Measurements from ENCODE around the gene GRK5.
A peak's percentile ranks its signal among the peaks of the same experiment; 100 is the strongest.
"Not testable (repeated sequence)": the region's sequence is repeated elsewhere in the genome, so short reads cannot be mapped to it uniquely, and the experiment has no call there.

The GRK5 gene

DNA sequence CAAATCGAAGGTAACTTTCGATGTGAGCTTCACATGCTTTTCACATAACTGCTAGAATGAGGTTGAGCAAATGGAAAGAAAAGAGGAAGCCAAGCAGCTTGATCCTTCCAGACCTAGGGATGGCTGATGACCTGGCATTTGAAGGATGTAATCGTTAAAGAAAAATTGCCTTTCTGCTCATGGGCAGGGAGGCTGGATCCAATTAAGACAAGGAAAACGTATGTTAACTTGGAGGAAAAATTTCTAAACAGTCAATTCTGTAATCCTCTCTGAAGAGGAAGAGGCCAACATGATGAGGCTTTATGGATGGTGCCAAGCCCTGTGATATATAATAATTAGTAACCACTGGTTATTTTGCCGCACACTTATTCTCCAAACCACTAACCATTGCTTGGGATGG is 12.5 kb downstream of the GRK5 start:
- Histone ChIP-seq H3K36me3 (ENCODE audit: control insufficient read depth in 5 of 5, insufficient read depth in 5 of 5, low read length in 5 of 5) (no peaks in the 10 kb centered on the region), H3K4me1 (ENCODE audit: control insufficient read depth in 5 of 5, insufficient read depth in 5 of 5, low read length in 5 of 5) (peaks cover 6 to 51% (median 35%) of the 10 kb centered on the region in 5 donors), H3K27me3 (ENCODE audit: control insufficient read depth in 5 of 5, insufficient read depth in 4 of 5, low read length in 5 of 5) (no peaks in the 10 kb centered on the region), H3K9ac (ENCODE audit: low read length in 5 of 5) (no peak overlapping the region), H3K9me3 (ENCODE audit: control insufficient read depth in 5 of 5, low read length in 5 of 5) (no peaks in the 10 kb centered on the region), H3K27ac (ENCODE audit: low read depth, low read length) (no peak overlapping the region), H3K4me3 (ENCODE audit: low read depth in 1 of 5, low read length in 5 of 5) (no peak overlapping the region)

DNA sequence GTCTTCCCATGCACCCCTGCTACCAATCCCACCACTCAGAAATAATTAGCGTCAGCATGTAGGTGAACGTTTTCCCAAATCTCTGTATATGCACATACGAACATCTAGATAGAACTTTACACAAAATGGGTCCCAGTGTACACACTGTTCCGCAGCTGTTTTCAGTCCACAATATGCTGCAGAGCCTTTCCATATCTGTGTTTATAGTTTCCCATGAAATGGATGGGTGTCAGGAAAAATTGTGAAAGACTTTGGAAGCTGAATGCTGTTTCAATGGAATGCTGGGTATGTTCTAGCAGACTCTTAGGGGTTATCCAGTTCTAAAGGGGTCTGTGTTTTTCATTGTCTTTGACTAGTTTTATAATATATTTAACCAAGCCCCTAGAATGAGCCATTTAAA is 13.8 kb downstream of the GRK5 start:
- Histone ChIP-seq H3K4me3 (ENCODE audit: low read depth in 1 of 5, low read length in 5 of 5) (peak overlapping the region in 1 of 5 donors; percentile 27), H3K9ac (ENCODE audit: low read length in 5 of 5) (no peak overlapping the region), H3K27ac (ENCODE audit: low read depth, low read length) (peak overlapping the region; percentile 49), H3K4me1 (ENCODE audit: control insufficient read depth in 5 of 5, insufficient read depth in 5 of 5, low read length in 5 of 5) (peaks cover 6 to 47% (median 35%) of the 10 kb centered on the region in 5 donors), H3K27me3 (ENCODE audit: control insufficient read depth in 5 of 5, insufficient read depth in 4 of 5, low read length in 5 of 5) (no peaks in the 10 kb centered on the region), H3K9me3 (ENCODE audit: control insufficient read depth in 5 of 5, low read length in 5 of 5) (no peaks in the 10 kb centered on the region), H3K36me3 (ENCODE audit: control insufficient read depth in 5 of 5, insufficient read depth in 5 of 5, low read length in 5 of 5) (no peaks in the 10 kb centered on the region)

DNA sequence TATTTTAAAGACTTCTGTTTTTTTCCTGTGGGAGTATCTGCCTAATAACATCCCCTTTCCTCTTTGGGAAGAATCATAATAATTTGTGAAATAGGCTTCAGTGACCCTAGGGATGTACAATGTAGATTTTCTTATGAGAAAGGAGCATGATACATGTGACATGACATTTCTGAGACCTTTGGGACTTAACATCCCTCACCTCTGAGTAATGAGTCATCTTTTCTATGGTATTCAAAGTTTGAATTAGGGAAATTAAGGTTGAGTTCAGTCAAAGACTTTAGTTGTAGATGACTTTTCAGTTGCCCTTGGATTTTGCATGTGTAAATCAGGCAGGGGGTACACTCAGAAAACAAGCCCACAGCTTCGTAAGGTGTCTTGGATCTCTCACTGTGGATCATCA is 14.3 kb downstream of the GRK5 start:
- Histone ChIP-seq H3K27me3 (ENCODE audit: control insufficient read depth in 5 of 5, insufficient read depth in 4 of 5, low read length in 5 of 5) (no peaks in the 10 kb centered on the region), H3K4me3 (ENCODE audit: low read depth in 1 of 5, low read length in 5 of 5) (no peak overlapping the region), H3K9ac (ENCODE audit: low read length in 5 of 5) (no peak overlapping the region), H3K36me3 (ENCODE audit: control insufficient read depth in 5 of 5, insufficient read depth in 5 of 5, low read length in 5 of 5) (no peaks in the 10 kb centered on the region), H3K4me1 (ENCODE audit: control insufficient read depth in 5 of 5, insufficient read depth in 5 of 5, low read length in 5 of 5) (peaks cover 6 to 47% (median 35%) of the 10 kb centered on the region in 5 donors), H3K9me3 (ENCODE audit: control insufficient read depth in 5 of 5, low read length in 5 of 5) (no peaks in the 10 kb centered on the region), H3K27ac (ENCODE audit: low read depth, low read length) (peak overlapping the region; percentile 49)

DNA sequence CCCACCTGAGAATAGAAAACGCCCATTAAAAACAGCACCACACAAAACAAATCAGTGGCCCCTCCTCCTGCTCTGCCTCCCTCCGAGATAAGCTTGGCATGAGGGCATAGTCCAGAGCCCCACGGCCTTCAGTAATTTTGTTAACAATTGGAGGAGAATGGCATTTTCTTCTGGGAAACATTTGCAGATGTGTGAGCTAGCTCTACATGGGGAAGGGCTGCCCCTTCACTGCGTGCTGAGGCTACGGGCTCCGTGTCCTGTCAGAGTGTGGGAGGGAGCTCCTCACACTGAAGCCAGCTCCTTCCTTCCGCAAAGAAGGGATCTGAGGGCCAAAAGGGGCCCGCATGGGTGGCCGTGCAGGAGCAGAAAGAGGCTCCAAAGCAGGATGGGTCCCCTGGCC is 15.2 kb downstream of the GRK5 start:
- peaks cover 6 to 43% (median 34%) of the 10 kb centered on the region in 5 donors for H3K4me1 ChIP-seq (ENCODE audit: control insufficient read depth in 5 of 5, insufficient read depth in 5 of 5, low read length in 5 of 5)
- H3K4me3 ChIP-seq (ENCODE audit: low read depth in 1 of 5, low read length in 5 of 5) = no peak overlapping the region
- H3K9ac ChIP-seq (ENCODE audit: low read length in 5 of 5) = peak overlapping the region in 1 of 5 donors; percentile 3
- H3K27ac ChIP-seq (ENCODE audit: low read depth, low read length) = peak overlapping the region; percentile 49
- H3K27me3 ChIP-seq (ENCODE audit: control insufficient read depth in 5 of 5, insufficient read depth in 4 of 5, low read length in 5 of 5) = no peaks in the 10 kb centered on the region
- H3K36me3 ChIP-seq (ENCODE audit: control insufficient read depth in 5 of 5, insufficient read depth in 5 of 5, low read length in 5 of 5) = no peaks in the 10 kb centered on the region
- H3K9me3 ChIP-seq (ENCODE audit: control insufficient read depth in 5 of 5, low read length in 5 of 5) = no peaks in the 10 kb centered on the region

DNA sequence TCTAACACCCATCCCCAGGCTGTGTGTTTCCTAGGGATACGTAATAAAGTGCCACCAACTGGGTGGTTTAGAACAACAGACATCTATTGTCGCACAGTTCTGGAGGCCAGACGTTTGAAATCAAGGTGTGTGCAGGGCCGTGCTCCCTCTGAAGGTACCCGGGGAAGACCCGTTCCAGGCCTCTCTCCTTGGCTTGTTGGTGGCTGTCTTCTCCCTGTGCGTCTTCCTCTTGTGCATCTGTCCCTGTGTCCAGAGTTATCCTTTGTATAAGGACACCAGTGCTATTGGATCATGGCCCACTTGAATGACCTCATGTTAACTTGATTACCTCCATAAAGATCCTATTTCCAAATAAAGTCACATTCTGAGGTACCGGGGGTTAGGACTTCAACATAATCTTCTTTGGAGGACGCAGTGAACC is 15.6 kb downstream of the GRK5 start:
- Histone ChIP-seq H3K36me3 (ENCODE audit: control insufficient read depth in 5 of 5, insufficient read depth in 5 of 5, low read length in 5 of 5) (no peaks in the 10 kb centered on the region), H3K4me1 (ENCODE audit: control insufficient read depth in 5 of 5, insufficient read depth in 5 of 5, low read length in 5 of 5) (peaks cover 6 to 39% (median 29%) of the 10 kb centered on the region in 5 donors), H3K4me3 (ENCODE audit: low read depth in 1 of 5, low read length in 5 of 5) (no peak overlapping the region), H3K9ac (ENCODE audit: low read length in 5 of 5) (peak overlapping the region in 1 of 5 donors; percentile 3), H3K27ac (ENCODE audit: low read depth, low read length) (no peak overlapping the region), H3K9me3 (ENCODE audit: control insufficient read depth in 5 of 5, low read length in 5 of 5) (no peaks in the 10 kb centered on the region), H3K27me3 (ENCODE audit: control insufficient read depth in 5 of 5, insufficient read depth in 4 of 5, low read length in 5 of 5) (no peaks in the 10 kb centered on the region)

DNA sequence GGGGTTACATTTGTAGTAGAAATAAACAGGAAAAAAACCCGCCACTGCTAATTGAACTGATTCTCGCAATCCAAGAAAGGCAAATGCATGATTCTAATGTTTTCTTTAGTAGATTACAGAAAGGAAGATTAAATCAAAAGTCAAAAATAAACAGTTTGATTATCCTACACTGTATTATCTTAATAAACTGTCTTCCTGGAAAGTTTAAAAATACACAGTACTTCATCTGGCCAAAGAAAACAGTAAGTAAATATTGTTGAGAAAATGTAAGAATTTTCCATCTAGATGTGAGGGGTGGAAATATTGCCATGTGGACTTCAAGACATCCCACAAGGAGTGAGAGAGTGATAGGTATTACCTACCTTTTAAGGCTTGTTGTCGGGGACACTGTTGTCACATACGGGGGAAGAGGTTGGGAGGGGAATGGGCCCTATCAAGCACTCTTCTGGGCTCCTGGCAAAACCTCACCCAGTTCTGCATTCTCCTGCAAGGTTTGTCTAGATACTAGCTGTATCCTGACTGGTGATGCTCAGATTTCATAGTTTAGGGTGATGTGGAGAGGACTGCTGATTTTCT is 17.8 kb downstream of the GRK5 start:
- Histone ChIP-seq H3K9me3 (ENCODE audit: control insufficient read depth in 5 of 5, low read length in 5 of 5) (no peaks in the 10 kb centered on the region), H3K4me1 (ENCODE audit: control insufficient read depth in 5 of 5, insufficient read depth in 5 of 5, low read length in 5 of 5) (peaks cover 3 to 23% (median 22%) of the 10 kb centered on the region in 5 donors), H3K36me3 (ENCODE audit: control insufficient read depth in 5 of 5, insufficient read depth in 5 of 5, low read length in 5 of 5) (no peaks in the 10 kb centered on the region), H3K4me3 (ENCODE audit: low read depth in 1 of 5, low read length in 5 of 5) (no peak overlapping the region), H3K27me3 (ENCODE audit: control insufficient read depth in 5 of 5, insufficient read depth in 4 of 5, low read length in 5 of 5) (no peaks in the 10 kb centered on the region), H3K9ac (ENCODE audit: low read length in 5 of 5) (no peak overlapping the region), H3K27ac (ENCODE audit: low read depth, low read length) (no peak overlapping the region)

DNA sequence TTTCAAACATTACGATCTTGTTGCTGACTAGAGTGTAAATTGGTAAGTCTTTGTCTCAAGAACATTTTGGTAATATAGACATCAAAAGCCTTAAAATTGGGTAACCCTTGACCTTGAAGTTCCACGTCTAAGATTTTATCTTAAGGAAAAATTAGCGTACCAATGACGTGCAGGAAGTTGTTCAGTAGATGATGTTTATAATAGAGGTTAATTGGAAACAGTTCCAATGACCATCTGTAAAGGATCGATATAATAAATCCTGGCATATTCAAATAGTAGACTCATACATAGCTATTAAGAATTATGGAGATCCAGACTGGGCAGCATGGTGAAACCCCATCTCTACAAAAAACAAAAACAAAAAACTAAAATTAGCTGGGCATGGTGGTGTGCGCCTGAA is 20.5 kb downstream of the GRK5 start:
- no peaks in the 10 kb centered on the region for H3K36me3 ChIP-seq (ENCODE audit: control insufficient read depth in 5 of 5, insufficient read depth in 5 of 5, low read length in 5 of 5)
- no peak overlapping the region for H3K4me3 ChIP-seq (ENCODE audit: low read depth in 1 of 5, low read length in 5 of 5)
- peaks cover 0 to 16% (median 4%) of the 10 kb centered on the region in 5 donors for H3K4me1 ChIP-seq (ENCODE audit: control insufficient read depth in 5 of 5, insufficient read depth in 5 of 5, low read length in 5 of 5)
- H3K9ac ChIP-seq (ENCODE audit: low read length in 5 of 5) = no peak overlapping the region
- no peaks in the 10 kb centered on the region for H3K27me3 ChIP-seq (ENCODE audit: control insufficient read depth in 5 of 5, insufficient read depth in 4 of 5, low read length in 5 of 5)
- H3K9me3 ChIP-seq (ENCODE audit: control insufficient read depth in 5 of 5, low read length in 5 of 5) = no peaks in the 10 kb centered on the region
- no peak overlapping the region for H3K27ac ChIP-seq (ENCODE audit: low read depth, low read length)

DNA sequence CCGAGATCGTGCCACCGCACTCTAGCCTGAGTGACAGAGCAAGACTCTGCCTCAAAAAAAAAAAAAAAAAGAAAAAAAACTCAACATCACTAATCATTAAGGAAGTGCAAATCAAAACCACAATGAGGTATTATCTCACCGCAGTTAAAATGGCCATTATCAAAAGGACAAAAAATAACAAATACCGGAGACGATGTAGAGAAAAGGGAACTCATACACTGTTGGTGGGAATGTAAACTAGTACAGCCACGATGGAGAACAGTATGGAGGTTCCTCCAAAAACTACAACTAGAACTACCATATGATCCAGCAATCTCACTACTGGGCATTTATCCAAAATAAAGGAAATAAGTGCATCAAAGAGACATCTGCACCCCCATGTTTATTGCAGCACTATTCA is 24.3 kb downstream of the GRK5 start:
- Histone ChIP-seq H3K36me3 (ENCODE audit: control insufficient read depth in 5 of 5, insufficient read depth in 5 of 5, low read length in 5 of 5) (no peaks in the 10 kb centered on the region), H3K9me3 (ENCODE audit: control insufficient read depth in 5 of 5, low read length in 5 of 5) (no peaks in the 10 kb centered on the region), H3K4me1 (ENCODE audit: control insufficient read depth in 5 of 5, insufficient read depth in 5 of 5, low read length in 5 of 5) (peaks cover 0 to 33% (median 6%) of the 10 kb centered on the region in 5 donors), H3K27ac (ENCODE audit: low read depth, low read length) (no peak overlapping the region), H3K9ac (ENCODE audit: low read length in 5 of 5) (no peak overlapping the region), H3K27me3 (ENCODE audit: control insufficient read depth in 5 of 5, insufficient read depth in 4 of 5, low read length in 5 of 5) (no peaks in the 10 kb centered on the region), H3K4me3 (ENCODE audit: low read depth in 1 of 5, low read length in 5 of 5) (no peak overlapping the region)

DNA sequence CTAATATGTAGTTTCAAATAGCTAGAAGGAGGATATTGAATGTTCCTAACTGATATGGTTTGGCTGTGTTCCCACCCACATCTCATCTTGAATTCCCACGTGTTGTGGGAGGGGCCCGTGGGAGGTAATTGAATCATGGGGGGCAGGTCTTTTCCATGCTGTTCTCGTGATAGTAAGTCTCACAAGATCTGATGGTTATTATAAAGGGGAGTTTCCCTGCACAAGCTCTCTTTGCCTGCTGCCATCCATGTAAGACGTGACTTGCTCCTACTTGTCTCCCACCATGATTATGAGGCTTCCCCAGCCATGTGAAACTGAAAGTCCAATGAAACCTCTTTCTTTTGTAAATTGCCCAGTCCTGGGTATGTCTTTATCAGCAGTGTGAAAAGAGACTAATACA is 25.1 kb downstream of the GRK5 start:
- H3K36me3 ChIP-seq (ENCODE audit: control insufficient read depth in 5 of 5, insufficient read depth in 5 of 5, low read length in 5 of 5); H3K9me3 ChIP-seq (ENCODE audit: control insufficient read depth in 5 of 5, low read length in 5 of 5); H3K27me3 ChIP-seq (ENCODE audit: control insufficient read depth in 5 of 5, insufficient read depth in 4 of 5, low read length in 5 of 5); H3K9ac ChIP-seq (ENCODE audit: low read length in 5 of 5); H3K4me3 ChIP-seq (ENCODE audit: low read depth in 1 of 5, low read length in 5 of 5): not testable (repeated sequence)
- Histone ChIP-seq H3K4me1 (ENCODE audit: control insufficient read depth in 5 of 5, insufficient read depth in 5 of 5, low read length in 5 of 5) (peaks cover 0 to 37% (median 6%) of the 10 kb centered on the region in 5 donors), H3K27ac (ENCODE audit: low read depth, low read length) (peak overlapping the region; percentile 61)

DNA sequence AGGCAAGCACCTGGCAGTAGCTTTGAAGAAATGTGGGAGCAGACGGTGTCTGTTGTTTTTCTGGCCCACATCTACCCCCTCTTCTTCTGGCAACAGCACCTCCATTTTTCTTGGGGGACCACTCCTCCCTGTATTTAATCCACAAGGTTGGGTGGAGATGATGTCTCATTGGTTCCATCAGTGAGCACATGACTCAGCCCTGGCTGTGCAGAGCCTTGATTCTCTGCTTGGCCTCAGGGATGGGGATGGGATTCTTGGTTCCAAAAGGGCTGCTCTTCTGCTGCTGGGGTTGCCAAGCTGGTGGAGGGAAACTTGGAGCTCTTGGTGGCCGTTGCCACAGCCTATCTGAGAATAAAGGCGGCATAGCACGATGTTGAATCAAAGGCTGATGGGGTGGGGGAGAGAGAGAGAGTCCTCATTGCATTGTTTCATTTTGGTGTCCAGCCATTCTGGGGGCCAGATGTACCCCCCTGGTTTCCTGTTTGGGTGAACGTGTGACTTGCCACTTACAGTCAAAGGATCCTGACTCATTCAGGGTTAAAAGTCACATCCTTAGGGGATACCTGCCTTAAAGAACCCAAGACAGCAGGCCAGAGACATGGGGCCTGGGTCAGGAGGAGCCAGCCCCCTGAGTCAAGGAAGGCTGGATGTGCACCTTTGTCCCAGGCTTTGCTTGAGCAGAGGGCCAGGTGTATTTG is 25.9 kb downstream of the GRK5 start:
- Histone ChIP-seq H3K9ac (ENCODE audit: low read length in 5 of 5) (no peak overlapping the region), H3K27ac (ENCODE audit: low read depth, low read length) (peak overlapping the region; percentile 61), H3K27me3 (ENCODE audit: control insufficient read depth in 5 of 5, insufficient read depth in 4 of 5, low read length in 5 of 5) (no peaks in the 10 kb centered on the region), H3K9me3 (ENCODE audit: control insufficient read depth in 5 of 5, low read length in 5 of 5) (no peaks in the 10 kb centered on the region), H3K4me1 (ENCODE audit: control insufficient read depth in 5 of 5, insufficient read depth in 5 of 5, low read length in 5 of 5) (peaks cover 0 to 46% (median 13%) of the 10 kb centered on the region in 5 donors), H3K4me3 (ENCODE audit: low read depth in 1 of 5, low read length in 5 of 5) (no peak overlapping the region), H3K36me3 (ENCODE audit: control insufficient read depth in 5 of 5, insufficient read depth in 5 of 5, low read length in 5 of 5) (no peaks in the 10 kb centered on the region)
